ENCODE measurements around the gene DMWD. TPM values are rescaled to one million over a fixed set of nuclear protein-coding genes. Genes with fewer than 3 reads are reported as not detected.
A peak's percentile ranks its signal among the peaks of the same experiment; 100 is the strongest.

DMWD gene
- total and polyA plus RNA-seq, 2 of the 13 experiments (the other 11 are each of a cell fraction or from before 2014, with no cell fraction given): 10.3 to 14.9 TPM

DNA sequence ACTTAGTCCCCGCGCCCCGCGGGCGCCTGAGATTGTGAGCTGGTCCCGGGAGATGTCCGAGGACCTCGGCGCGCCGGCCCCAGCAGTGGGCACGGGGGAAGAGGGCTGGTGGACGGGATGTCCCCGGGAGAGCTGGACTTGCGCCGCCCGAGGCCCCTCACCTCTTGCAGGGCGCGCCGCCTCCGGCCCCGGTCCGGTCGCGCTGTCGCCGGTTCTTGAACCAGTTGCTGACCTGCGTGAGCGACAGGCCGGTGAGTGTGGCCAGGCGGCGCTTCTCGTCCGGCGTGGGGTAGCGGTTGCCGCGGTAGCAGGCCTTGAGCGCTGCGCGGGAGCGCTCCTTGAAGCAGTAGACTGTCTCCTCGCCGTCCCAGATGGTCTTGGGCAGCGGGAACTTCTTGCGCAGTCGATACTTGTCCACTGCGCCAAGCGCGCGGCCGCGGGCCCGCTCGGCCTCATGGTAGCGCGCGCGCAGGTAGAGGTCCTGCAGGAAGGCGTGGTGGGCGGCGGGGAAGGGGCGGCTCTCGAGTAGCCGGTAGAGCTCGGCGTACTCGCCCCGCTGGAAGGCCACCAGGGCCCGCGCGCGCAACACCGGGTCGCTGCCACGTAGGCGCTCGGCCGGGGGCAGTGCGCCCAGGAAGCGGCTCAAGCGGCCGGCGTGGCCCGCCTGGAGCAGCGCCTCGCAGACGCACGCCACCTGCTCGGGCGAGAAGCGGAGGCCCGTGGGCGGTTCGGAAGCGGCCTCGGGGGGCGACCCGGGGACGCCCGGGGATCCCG, 24.6 kb downstream of the DMWD start (continued):
- TF ChIP-seq ZSCAN22 (CRISPR knock-in tag; IDR thresholded peaks at IDR 0.05): no peak
- TF ChIP-seq, protein P1, sequence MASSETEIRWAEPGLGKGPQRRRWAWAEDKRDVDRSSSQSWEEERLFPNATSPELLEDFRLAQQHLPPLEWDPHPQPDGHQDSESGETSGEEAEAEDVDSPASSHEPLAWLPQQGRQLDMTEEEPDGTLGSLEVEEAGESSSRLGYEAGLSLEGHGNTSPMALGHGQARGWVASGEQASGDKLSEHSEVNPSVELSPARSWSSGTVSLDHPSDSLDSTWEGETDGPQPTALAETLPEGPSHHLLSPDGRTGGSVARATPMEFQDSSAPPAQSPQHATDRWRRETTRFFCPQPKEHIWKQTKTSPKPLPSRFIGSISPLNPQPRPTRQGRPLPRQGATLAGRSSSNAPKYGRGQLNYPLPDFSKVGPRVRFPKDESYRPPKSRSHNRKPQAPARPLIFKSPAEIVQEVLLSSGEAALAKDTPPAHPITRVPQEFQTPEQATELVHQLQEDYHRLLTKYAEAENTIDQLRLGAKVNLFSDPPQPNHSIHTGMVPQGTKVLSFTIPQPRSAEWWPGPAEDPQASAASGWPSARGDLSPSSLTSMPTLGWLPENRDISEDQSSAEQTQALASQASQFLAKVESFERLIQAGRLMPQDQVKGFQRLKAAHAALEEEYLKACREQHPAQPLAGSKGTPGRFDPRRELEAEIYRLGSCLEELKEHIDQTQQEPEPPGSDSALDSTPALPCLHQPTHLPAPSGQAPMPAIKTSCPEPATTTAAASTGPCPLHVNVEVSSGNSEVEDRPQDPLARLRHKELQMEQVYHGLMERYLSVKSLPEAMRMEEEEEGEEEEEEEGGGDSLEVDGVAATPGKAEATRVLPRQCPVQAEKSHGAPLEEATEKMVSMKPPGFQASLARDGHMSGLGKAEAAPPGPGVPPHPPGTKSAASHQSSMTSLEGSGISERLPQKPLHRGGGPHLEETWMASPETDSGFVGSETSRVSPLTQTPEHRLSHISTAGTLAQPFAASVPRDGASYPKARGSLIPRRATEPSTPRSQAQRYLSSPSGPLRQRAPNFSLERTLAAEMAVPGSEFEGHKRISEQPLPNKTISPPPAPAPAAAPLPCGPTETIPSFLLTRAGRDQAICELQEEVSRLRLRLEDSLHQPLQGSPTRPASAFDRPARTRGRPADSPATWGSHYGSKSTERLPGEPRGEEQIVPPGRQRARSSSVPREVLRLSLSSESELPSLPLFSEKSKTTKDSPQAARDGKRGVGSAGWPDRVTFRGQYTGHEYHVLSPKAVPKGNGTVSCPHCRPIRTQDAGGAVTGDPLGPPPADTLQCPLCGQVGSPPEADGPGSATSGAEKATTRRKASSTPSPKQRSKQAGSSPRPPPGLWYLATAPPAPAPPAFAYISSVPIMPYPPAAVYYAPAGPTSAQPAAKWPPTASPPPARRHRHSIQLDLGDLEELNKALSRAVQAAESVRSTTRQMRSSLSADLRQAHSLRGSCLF (CRISPR knock-in tag; IDR thresholded peaks at IDR 0.05; ENCODE audit: borderline replicate concordance): no peak
- TF ChIP-seq, protein P2, sequence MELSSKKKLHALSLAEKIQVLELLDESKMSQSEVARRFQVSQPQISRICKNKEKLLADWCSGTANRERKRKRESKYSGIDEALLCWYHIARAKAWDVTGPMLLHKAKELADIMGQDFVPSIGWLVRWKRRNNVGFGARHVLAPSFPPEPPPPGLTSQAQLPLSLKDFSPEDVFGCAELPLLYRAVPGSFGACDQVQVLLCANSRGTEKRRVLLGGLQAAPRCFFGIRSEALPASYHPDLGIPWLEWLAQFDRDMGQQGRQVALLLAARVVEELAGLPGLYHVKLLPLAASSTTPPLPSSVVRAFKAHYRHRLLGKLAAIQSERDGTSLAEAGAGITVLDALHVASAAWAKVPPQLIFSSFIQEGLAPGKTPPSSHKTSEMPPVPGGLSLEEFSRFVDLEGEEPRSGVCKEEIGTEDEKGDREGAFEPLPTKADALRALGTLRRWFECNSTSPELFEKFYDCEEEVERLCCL (CRISPR knock-in tag; IDR thresholded peaks at IDR 0.05; ENCODE audit: borderline replicate concordance): peak; percentile 76; the same call in 1 of the 2 replicates
- no peak for TF ChIP-seq ZBTB8A (CRISPR knock-in tag; IDR thresholded peaks at IDR 0.05; ENCODE audit: borderline replicate concordance, low read depth)
- TF ChIP-seq, protein P3, sequence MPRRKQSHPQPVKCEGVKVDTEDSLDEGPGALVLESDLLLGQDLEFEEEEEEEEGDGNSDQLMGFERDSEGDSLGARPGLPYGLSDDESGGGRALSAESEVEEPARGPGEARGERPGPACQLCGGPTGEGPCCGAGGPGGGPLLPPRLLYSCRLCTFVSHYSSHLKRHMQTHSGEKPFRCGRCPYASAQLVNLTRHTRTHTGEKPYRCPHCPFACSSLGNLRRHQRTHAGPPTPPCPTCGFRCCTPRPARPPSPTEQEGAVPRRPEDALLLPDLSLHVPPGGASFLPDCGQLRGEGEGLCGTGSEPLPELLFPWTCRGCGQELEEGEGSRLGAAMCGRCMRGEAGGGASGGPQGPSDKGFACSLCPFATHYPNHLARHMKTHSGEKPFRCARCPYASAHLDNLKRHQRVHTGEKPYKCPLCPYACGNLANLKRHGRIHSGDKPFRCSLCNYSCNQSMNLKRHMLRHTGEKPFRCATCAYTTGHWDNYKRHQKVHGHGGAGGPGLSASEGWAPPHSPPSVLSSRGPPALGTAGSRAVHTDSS (CRISPR knock-in tag; conservative IDR thresholded peaks at IDR 0.05): no peak
- no peak for TF ChIP-seq TCF12 (IDR thresholded peaks at IDR 0.05)
- TF ChIP-seq TCF12 (CRISPR knock-in tag; IDR thresholded peaks at IDR 0.05): no peak
- peak; percentile 60; the same call in 1 of the 2 replicates for TF ChIP-seq ZKSCAN5 (CRISPR knock-in tag; IDR thresholded peaks at IDR 0.05)
- no peak for TF ChIP-seq KAT8 (CRISPR knock-in tag; IDR thresholded peaks at IDR 0.05)
- TF ChIP-seq TBL1XR1 (IDR thresholded peaks at IDR 0.05; ENCODE audit: borderline replicate concordance, low read length, partially characterized antibody): no peak
- no peak for TF ChIP-seq TOE1 (CRISPR knock-in tag; IDR thresholded peaks at IDR 0.05)
- TF ChIP-seq SPEN (CRISPR knock-in tag; IDR thresholded peaks at IDR 0.05; ENCODE audit: low read depth): 0 out of 2 replicates have a peak, but pooled peaks have one; percentile 49
- TF ChIP-seq, protein P4, sequence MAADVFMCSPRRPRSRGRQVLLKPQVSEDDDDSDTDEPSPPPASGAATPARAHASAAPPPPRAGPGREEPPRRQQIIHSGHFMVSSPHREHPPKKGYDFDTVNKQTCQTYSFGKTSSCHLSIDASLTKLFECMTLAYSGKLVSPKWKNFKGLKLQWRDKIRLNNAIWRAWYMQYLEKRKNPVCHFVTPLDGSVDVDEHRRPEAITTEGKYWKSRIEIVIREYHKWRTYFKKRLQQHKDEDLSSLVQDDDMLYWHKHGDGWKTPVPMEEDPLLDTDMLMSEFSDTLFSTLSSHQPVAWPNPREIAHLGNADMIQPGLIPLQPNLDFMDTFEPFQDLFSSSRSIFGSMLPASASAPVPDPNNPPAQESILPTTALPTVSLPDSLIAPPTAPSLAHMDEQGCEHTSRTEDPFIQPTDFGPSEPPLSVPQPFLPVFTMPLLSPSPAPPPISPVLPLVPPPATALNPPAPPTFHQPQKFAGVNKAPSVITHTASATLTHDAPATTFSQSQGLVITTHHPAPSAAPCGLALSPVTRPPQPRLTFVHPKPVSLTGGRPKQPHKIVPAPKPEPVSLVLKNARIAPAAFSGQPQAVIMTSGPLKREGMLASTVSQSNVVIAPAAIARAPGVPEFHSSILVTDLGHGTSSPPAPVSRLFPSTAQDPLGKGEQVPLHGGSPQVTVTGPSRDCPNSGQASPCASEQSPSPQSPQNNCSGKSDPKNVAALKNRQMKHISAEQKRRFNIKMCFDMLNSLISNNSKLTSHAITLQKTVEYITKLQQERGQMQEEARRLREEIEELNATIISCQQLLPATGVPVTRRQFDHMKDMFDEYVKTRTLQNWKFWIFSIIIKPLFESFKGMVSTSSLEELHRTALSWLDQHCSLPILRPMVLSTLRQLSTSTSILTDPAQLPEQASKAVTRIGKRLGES (CRISPR knock-in tag; IDR thresholded peaks at IDR 0.05; ENCODE audit: borderline replicate concordance): 0 out of 2 replicates have a peak, but pooled peaks have one; percentile 29
- no peak; the same call in 1 of the 2 replicates for TF ChIP-seq NAIF1 (CRISPR knock-in tag; IDR thresholded peaks at IDR 0.05; ENCODE audit: borderline replicate concordance)
- TF ChIP-seq, protein P5, sequence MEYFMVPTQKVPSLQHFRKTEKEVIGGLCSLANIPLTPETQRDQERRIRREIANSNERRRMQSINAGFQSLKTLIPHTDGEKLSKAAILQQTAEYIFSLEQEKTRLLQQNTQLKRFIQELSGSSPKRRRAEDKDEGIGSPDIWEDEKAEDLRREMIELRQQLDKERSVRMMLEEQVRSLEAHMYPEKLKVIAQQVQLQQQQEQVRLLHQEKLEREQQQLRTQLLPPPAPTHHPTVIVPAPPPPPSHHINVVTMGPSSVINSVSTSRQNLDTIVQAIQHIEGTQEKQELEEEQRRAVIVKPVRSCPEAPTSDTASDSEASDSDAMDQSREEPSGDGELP (IDR thresholded peaks at IDR 0.05; ENCODE audit: borderline replicate concordance, low read depth): peak; percentile 21; the same call in 1 of the 2 replicates
